Lower lobe of right lung (tissue), 2 donors: ENCODE results near the gene DEDD. TPM values are rescaled to one million over a fixed set of nuclear protein-coding genes. Genes with fewer than 3 reads are reported as not detected.

ENCODE experiments used
- ATAC-seq, 2 donors: fragments of 200-7000 bp; cut with Tn5 transposase; one replicate each; pipeline ENCODE4 v1.9.1; 2020 to 2022; ENCODE audit warnings: mild to moderate bottlenecking in 2 of 2, moderate library complexity in 2 of 2
- DNase-seq: peaks from one replicate; pipeline ENCODE4 v3.0.0-alpha.2; 2020
- H3K27ac ChIP-seq: fragments of 200-600 bp; one replicate; pipeline ENCODE4 v1.8.0; 2022
- H3K27me3 ChIP-seq: fragments of 200-600 bp; one replicate; pipeline ENCODE4 v1.8.0; 2022; ENCODE audit warnings: low read depth
- H3K36me3 ChIP-seq: fragments of 200-600 bp; one replicate; pipeline ENCODE4 v1.8.0; 2022; ENCODE audit warnings: mild to moderate bottlenecking
- H3K4me1 ChIP-seq: fragments of 200-600 bp; one replicate; pipeline ENCODE4 v1.8.0; 2022
- H3K4me3 ChIP-seq: fragments of 200-600 bp; one replicate; pipeline ENCODE4 v1.8.0; 2022; ENCODE audit warnings: mild to moderate bottlenecking
- H3K9me3 ChIP-seq: fragments of 200-600 bp; one replicate; pipeline ENCODE4 v1.8.0; 2022
- CTCF ChIP-seq: fragments of 200-600 bp; IDR thresholded peaks from one replicate; pipeline ENCODE4 v1.8.0; 2022; ENCODE audit warnings: antibody characterized with exemption, mild to moderate bottlenecking
- intact Hi-C: fragments of 100-400 bp; cut with DNase I; formaldehyde crosslinking; loops from one replicate; pipeline ENCODE4 v1.11.0; 2022
- total RNA-seq: library from RNA; stranded (reverse); fragmentation: NEBNext Ultra II Directional; extraction: Animal tissue kit (Norgen Biotek cat#: 25700); gene quantifications from one replicate; pipeline ENCODE4 v1.2.1, GENCODE V29; 2021
- donor health status: DM: no; HTN: yes; CAD: no; lungs with severe emphysema.

DEDD gene
- total RNA-seq, 1 donor from 2014 or later: 38.3 TPM

GRCh38 chr1:161115132-161115711 is 17.2 kb downstream of the DEDD start:
- no peak for TF ChIP-seq CTCF
- H3K27ac ChIP-seq: no peak overlapping the region
- no peaks in the 10 kb centered on the region for H3K27me3 ChIP-seq
- H3K4me1 ChIP-seq: peaks cover 78% of the 10 kb centered on the region
- no peak for DNase-seq
- ATAC-seq: no peak
- H3K36me3 ChIP-seq: peaks cover 21% of the 10 kb centered on the region
- intact Hi-C loops: no loop called here
- no peaks in the 10 kb centered on the region for H3K9me3 ChIP-seq
- H3K4me3 ChIP-seq: no peak overlapping the region

GRCh38 chr1:161114556-161114955 is 17.9 kb downstream of the DEDD start:
- Histone ChIP-seq H3K4me1 (peaks cover 72% of the 10 kb centered on the region), H3K27ac (no peak overlapping the region), H3K9me3 (no peaks in the 10 kb centered on the region), H3K27me3 (no peaks in the 10 kb centered on the region), H3K4me3 (no peak overlapping the region), H3K36me3 (peaks cover 21% of the 10 kb centered on the region)
- TF ChIP-seq CTCF: no peak
- intact Hi-C loops: no loop called here
- no peak for ATAC-seq
- DNase-seq: no peak

- Histone ChIP-seq H3K9me3 (no peaks in the 10 kb centered on the region), H3K4me3 (no peak overlapping the region), H3K36me3 (peaks cover 25% of the 10 kb centered on the region), H3K4me1 (peaks cover 65% of the 10 kb centered on the region), H3K27me3 (no peaks in the 10 kb centered on the region), H3K27ac (no peak overlapping the region)
- ATAC-seq: no peak
- intact Hi-C loops: no loop called here
- no peak for DNase-seq
- no peak for TF ChIP-seq CTCF
Measured at GRCh38 chr1:161113915-161114314, 18.6 kb downstream of the DEDD start.

DNA sequence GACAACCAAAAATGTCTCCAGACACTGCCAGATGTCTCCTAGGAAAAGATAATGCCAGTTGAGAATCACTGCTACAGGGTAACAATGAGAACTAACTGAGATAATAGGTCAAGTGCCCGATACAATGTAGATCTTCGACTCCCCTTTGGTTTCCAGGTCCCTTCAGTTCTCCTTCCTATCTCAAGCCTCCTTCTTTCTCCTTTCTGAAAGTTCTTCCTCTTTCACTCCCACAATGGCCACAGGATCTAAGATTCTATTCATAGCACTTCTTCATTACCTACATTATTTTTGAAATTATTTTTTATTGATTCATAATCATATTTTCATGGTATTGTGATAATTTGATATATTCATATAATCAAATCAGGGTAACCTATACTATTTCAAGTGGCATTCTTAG is 20.9 kb downstream of the DEDD start:
- ATAC-seq (no peak), DNase-seq (no peak)
- no peak overlapping the region for H3K27ac ChIP-seq
- H3K27me3 ChIP-seq: no peaks in the 10 kb centered on the region
- no peak overlapping the region for H3K4me3 ChIP-seq
- no peak for TF ChIP-seq CTCF
- peaks cover 25% of the 10 kb centered on the region for H3K36me3 ChIP-seq
- intact Hi-C loops: no loop called here
- peaks cover 52% of the 10 kb centered on the region for H3K4me1 ChIP-seq
- no peaks in the 10 kb centered on the region for H3K9me3 ChIP-seq

DNA sequence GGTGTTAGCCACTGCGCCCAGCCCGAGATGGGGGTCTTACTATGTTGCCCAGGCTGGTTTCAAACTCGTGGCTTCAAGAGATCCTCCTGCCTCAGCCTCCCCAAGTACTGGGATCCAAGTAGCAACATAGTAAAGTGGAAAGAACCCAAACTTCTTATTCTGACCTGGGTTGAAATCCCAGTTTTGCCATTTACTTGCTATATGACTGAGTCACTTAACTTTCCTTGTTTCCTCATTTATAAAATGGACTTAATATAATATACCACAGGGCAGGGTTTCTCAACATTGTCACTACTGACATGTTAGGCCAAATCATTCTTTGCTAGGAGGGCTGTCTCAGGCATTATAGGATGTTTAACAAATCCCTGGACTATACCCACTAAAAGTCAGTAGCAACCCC is 21.4 kb downstream of the DEDD start:
- no peak for DNase-seq
- Histone ChIP-seq H3K4me3 (no peak overlapping the region), H3K36me3 (peaks cover 25% of the 10 kb centered on the region), H3K4me1 (peaks cover 48% of the 10 kb centered on the region), H3K27ac (no peak overlapping the region), H3K27me3 (no peaks in the 10 kb centered on the region), H3K9me3 (no peaks in the 10 kb centered on the region)
- TF ChIP-seq CTCF: no peak
- intact Hi-C loops: no loop called here
- ATAC-seq: no peak
